HG03565 (cell line): ENCODE results near the gene ST7L.

ENCODE experiments used
- ATAC-seq: cut with Tn5 transposase; IDR thresholded peaks from one replicate; pipeline ENCODE4 v1.9.1; 2021; ENCODE audit warnings: mild to moderate bottlenecking, moderate library complexity; ENCODE audit not compliant: unreplicated experiment

The ST7L gene

DNA sequence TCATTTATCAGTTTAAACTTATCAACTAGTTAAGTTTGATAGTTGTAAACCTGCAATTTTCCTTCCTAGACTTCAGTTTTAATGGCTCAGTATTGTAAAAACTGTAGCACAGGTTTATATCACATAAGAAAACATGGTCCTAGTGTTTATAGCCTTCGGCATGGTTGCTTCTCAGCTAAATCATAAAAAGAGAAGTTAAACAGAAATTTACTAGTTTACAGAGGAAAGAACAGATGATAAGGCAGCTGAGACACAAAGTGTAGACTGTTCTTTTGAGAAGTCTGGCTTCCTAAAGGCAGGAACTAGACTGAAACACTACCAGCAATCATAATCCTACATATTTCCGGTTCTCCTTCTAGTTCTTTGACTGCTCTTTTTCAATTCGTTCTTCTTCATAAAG is 70.4 kb downstream of the ST7L start:
- ATAC-seq: no peak

DNA sequence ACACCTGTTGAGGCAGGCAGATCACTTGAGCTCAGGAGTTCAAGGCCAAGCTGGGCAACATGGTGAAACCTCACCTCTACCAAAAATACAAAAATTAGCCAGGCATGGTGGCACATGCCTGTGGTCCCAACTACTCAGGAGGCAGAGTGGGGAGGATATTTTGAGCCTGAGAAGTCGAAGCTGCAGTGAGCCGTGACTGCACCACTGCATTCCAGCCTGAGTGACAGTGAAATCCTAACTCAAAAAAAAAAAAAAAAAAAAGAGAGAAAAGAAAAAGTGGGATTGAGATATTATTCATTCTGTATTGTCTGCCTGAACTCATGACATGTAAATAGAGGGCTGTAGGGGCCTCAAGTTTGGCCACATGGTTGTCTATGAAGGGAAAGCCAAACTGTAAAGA is 72.9 kb downstream of the ST7L start:
- ATAC-seq: no peak

DNA sequence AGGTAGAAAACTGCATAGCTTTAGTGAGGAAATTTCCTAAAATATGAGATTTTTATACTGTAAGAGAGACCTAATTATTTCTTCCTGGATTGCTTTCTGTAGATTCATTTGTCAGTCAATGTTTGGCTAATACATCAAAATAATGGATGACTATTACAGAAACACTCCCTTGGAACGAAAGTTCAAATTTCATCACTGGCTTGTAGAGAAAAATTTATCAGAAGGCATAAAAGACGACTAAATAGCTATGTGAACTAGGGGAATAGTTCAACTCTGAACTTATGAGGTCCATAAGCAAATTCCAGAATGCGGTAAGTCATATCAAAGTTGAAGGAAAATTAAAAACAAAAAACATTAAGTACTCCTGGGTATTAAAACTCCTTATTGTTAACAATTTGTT is 74.2 kb downstream of the ST7L start:
- ATAC-seq: no peak

DNA sequence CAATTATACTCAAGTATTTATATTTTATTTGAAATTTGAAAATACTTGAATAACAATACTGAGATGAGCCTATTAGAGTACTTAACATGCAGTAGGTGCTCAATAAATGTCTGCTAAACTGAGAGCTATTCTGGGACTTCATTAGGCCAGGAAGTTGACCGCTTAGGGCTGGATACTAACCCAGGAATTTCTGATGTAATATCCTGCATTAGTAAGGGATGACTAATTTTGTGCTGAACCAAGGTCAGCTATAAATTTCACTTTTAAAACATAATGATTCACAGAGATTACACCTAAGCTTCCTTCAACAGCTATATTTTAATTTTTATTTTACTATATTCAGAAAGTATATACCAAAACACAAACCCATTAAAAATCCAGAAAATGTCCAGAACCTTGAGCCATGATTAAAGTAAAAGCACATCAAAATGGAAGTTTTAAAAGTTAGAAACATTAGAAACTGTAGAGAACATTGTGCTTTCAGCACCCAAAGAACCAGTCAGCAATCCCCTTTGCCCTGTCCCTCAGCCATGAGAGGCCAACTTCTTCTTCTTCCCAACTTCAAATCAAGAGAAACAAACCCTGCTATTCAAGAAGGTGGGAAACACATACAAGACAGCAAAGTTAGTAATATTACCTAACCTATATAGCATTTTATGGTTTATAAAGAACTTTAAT is 74.8 kb downstream of the ST7L start:
- no peak for ATAC-seq

DNA sequence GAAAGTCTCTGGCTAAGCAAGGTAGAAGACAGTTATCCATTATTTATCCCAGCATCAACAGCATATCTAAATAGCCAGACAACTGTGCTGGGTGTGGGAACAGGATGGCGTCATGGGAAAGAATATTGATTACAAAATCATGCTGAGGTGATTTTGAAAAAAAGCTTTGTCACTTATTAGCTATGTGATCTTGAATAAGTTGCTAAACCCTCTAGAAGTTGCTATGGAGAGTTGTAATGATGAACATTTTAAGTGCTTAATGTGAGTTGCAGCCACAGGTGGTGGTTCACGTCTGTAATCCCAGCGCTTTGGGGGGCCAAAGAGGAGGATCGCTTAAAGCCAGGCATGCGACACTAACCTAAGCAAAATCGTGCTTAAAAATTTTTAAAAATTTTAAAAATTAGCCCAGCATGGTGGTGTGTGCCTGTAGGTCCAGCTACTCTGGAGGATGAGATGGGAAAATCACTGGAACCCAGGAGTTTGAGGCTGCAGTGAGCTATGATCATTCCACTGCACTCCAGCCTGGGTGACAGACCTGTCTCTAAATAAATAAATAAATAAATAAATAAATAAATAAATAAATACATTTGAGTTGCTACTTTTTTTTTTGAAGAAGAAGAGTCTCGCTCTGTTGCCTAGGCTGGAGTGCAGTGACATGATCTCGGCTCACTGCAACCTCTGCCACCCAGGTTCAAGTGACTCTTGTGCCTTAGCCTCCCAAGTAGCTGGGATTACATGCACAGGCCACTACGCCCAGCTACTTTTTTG is 76.6 kb downstream of the ST7L start:
- ATAC-seq: no peak

DNA sequence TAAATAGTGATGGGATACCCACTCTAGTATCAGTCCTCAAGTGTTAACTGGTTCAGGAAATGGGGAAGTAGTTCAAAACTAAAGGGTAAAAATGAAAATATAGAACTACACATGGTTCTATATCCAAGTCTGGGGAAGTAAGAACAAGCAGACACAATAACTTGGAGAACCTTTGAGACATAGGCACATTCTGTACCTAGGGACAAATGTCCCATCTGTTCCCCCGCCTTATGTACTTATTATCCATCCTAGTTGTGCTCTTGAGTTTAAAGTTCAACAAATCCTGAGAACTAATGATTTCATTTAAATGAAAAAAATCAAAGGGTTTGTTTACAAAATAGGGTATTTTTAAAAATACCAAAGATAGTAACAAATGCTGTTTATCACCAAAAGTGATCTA is 77.6 kb downstream of the ST7L start:
- no peak for ATAC-seq

DNA sequence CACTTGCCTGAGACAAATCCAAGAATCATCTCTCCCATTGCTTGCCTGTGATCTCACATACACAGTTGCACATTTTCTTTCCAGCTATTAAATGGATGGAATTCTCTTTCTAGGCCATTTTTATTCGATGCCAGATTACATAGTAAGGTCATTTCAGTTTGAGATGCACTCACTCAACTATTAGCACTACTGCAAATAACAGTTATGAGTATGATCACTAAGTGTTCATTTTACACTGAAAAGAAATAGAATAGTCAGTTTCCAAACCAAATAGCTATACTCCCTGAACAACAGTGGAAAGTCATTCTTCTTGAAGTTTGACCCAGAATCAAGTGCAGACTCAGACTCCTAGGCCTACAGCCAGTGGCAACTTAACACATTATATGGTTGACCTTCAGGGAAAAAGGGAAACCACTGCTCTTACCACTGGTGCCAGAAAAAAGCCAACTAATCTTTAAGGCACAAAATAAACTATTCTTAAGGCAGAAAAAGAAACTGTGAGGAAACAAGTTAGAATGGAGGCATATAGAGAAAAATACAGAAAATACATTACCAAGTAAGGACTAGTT is 78.6 kb downstream of the ST7L start:
- ATAC-seq: no peak

DNA sequence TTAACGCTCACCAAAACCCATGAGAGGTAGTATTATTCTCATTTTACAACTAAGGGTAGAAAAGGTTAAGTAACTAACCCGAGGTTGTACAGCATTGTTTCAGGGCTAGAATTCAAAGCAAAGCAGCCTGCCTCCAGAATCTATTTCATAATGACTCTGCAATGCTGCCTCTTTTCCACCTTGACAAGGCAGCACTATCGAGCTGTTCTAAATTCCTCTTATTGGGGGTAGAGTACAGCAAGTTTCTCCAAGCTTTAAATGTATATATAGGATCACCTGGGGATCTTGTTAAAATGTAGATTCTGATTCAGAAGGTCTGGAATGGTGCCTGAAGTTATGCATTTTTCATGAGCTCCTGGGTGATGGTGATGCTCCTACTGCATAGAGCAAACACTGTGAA is 80.1 kb downstream of the ST7L start:
- no peak for ATAC-seq

DNA sequence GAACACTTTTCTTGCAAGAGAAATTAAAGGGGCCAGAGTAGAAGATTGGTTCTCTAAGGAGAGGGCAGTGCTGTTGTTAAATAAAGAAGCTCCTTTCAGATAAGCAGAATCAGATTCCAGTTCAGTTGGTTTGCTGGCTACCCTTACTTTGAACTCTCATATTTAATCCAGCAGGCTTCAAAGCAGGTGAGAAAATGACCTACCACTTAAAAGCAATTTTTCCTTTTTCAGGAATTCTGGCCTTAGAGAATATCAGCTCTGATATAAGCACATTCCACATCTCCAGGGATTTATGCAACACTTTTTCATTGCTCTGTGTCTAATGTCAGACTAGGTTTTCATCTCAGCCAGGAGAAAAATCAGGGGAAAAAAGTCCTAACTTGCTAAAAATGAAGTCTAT is 81.5 kb downstream of the ST7L start:
- ATAC-seq: no peak

DNA sequence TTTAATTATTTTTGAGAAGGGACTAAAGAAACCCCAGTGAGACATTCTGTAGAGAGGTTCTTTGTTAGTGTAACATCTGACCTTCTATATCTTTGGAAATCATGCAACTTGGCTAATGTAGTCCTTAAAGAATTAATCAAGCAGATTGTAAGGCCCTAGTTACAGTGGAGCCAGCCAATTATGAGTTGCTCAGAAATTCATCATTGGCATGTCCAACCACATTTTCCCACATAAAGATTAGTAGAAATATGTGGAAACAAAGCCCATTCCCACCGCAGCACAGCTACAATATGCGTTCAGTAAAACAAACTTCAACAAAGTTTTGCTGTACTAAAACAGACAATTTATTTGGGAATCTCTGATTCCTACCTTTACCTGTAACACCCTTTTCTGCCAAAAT is 82.4 kb downstream of the ST7L start:
- ATAC-seq: no peak

DNA sequence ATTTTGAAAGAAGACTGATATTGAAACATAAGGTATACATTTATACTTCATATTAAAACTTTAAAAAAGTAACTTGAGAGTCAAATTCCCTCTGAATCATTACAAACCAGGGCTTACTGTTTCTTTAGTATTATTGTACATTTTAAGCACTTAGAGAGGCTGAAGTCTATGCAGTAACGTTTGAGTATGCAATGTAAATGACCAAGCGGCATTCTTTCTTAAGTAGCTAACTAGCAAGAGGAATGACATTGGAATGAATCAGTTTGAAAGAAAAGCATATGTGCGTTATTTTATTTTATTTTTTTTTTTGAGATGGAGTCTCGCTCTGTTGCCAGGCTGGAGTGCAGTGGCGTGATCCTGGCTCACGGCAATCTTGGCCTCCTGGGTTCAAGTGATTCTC is 85.9 kb downstream of the ST7L start:
- ATAC-seq: no peak

DNA sequence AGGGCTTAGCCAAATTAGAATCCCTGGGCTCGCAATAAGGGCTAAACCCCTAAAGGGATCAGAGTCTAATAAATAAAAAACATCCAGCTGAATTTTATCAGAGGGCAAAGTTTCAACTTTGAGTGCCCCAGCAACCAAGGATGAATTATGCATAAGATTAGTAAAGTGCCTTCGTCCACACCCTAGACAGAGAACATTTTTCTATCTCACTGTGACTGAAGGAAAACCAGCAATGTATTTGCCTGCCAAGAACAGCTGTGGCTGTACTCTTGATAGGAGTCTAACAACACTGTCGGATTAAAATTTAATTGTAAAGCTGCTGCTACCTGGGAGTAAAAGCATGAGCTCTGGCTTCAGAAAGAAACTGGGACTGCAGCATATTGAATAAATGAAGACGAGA is 86.9 kb downstream of the ST7L start:
- no peak for ATAC-seq

DNA sequence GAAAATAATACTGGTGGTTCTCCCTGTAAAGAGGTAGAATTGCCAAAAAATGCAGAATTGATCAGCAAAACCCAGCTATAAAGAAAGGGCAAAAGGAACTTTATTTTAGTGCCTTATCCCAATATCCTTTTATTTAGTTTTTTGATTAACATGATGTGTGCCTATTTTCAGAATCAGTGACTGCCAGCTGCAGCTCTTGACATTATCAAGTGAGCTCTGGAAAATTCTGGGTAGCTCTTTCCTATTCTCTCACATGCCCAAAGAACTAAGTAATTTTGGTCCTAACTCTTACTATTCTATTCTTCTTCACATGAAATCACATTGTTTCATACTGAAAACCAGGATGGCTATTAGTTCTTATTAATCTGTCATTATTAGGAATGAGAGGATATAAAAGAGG is 88.1 kb downstream of the ST7L start:
- no peak for ATAC-seq

DNA sequence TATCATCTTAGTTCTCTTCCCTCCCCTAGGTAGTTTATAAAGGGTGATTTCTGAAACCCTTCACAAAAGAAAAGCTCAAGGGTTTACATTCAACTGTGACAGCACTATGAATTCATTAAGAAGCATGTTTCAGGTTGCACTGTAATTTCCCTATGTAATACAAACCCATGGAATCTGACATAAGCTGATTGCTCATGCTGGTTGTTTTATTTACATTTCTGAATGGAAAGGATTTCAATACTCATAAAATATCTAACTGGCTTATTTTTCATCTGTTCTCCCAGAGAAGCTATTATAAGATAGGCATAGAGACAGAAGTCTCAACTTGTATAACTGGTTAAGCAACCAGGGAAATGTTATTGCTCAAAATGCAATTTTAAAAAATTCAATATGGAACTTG is 89.6 kb downstream of the ST7L start:
- ATAC-seq: no peak

DNA sequence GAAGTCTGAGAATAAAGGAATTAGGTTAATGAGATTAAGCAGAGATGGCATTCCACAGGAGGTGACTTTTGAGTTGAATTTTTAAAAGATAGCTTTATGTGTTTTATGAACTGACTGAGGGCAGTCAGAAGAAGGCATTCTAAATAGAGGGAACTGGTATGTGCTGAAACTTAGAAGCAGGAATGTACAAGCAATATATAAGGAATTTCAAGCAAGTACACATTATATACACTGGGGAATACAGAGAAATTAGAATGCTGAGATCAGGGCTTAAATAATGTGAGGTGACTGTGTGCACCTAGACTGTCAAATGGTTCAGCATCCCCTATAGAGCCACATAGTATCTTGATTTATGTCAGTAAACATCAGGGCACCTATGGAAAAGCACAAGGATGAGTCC is 90.9 kb downstream of the ST7L start:
- ATAC-seq: no peak

DNA sequence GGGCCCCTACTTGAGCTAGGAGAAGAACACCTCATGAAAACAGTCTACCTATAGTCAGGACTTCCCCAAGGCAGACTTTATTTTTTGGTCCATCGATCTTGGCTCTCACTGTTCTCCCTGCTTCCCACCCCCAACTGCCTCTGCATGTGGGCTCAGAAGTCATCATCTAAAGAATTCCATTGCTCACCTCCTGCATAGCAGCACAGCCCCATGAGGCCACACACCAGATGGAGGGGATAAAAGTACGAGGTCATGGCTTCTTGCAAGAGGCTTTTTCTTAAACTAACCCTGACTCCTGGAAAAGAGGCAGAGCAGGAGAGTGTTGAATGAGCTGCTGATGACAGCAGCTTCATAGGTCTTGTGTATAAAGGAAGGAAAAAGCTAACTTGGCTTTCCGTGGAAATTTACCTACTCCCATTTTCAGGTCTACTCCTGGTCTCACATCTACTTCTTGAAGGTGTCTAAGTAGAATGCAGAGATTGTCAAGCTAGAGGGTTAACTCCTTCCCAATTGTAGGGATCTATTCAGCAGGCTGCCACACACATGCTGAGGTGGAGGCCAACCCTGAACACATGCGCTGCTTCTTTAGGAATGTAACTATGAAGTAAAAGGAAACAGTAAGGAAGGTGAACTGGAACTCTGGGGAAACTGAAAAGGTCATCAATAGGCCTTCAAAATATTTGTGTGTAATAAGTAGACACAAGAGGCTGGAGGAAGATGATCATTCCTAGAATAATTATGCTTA is 91.5 kb downstream of the ST7L start:
- no peak for ATAC-seq

DNA sequence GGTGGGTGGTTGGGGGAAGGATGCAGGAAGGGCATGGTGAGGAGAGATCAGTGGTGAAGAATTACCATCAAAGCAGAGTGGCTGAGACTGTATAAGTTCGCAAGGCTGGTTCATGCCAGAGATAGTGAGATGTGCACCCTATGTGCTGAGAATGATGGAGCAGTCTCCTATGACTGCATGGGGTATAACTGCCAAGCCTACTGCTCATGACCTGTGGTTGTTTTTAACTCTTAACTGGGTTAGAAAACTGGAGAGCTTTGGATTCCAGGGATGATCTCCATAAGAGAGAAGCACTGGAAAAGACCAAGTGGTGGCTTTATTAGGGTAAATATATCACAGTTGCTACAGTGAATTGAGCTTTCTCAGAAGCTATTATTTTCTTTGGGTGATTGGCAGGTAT is 94.0 kb downstream of the ST7L start:
- ATAC-seq: no peak

DNA sequence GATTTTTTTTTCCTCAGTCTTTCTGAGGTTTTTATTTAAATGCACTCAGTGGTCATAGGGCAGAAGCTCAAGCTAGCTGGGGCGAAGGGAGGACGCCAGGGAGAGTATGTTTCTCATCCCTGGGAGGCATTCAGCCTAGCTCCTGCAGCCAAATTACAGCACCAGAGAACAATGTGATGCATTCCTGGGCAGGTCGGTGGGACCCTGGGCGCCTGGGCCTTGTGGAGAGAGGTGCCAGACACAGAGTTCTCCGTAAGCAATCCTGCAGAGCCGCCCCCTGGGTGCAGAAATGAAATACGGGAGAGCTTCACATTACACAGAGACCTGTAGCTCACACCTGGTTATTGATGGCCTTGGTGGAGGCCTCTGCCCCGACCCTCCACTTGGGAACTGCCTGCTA is 94.7 kb downstream of the ST7L start:
- no peak for ATAC-seq

DNA sequence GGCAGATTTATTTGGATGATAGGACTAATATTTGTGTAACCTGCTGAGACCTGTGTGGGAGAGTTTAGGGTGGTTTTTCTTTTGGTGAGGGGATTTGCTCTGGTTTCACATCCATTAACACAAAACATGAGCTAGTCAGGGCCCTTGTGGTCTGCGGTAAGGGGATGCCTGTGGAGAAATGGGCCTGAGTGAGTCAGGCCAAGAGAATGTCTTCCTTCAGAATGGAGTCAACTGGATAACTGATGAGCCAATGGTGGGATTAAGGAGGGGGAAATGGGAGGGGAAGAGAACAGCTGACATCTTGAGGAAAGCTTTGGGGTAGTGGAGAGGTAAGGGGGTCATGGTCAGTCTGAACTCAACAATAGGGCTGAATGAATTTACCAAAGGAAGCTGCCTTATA is 96.3 kb downstream of the ST7L start:
- no peak for ATAC-seq

DNA sequence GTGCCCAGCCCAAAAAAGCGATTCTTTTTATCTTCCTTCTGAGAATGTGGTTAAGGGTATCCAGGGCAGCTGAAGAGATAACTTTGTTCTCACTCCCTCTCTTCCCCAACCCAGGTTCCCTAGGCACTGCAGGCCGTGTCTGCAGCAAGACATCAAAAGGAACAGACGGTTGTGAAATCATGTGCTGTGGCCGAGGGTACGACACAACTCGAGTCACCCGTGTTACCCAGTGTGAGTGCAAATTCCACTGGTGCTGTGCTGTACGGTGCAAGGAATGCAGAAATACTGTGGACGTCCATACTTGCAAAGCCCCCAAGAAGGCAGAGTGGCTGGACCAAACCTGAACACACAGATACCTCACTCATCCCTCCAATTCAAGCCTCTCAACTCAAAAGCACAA is 98.8 kb downstream of the ST7L start:
- no peak for ATAC-seq

DNA sequence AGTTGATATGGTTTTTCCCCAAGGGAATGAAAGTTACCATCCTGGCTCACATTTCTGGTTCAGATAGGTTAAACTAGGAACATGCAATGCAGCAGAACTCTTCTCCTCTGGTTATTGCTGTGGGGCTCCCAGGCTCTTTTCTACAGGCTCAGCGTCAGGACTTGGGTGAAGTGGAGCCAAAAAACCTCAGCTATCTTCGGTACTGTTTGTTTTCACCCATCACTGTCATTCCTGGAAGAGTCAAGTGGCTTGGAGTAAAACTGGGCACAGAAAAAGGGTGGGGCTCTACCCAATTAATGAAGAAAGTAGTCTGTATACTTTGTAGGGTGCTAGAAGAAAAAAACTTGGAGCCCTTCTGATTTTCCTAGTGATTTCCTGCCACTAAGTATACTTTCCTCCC is 100.8 kb downstream of the ST7L start:
- ATAC-seq: no peak

DNA sequence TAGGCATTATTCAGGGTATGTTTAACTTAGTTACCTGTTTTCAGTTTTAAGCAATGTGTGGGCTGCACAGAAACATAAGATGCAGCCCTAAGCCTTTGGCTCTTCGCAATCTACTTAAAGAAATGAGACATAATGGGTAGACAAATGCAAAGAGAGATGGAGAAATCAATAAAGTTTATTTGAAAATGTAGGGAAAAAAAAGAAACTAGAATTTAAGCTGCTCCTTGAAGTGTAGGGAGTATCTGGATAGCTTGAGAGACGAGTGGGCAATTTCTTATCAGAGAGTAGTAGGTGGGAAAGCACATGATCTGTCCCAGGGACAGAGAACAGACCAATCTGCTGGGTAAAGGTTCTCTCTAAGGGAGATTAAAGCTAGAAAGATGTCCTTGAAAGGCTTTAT is 101.3 kb downstream of the ST7L start:
- no peak for ATAC-seq
